Trophoblast cell (in vitro differentiated cells and primary cell): ENCODE measurements around the gene PGA4.
"Not testable (repeated sequence)": the region's sequence is repeated elsewhere in the genome, so short reads cannot be mapped to it uniquely, and the experiment has no call there.

Experiments
- DNase-seq, 2 donors: peaks; one replicate each; pipeline ENCODE4 v3.0.0-alpha.2; 2016
- H2AFZ ChIP-seq: 2 replicates; pipeline ENCODE4 v1.6.1; 2013; ENCODE audit warnings: low read length, moderate library complexity, mild to moderate bottlenecking; ENCODE audit not compliant: insufficient read depth, poor library complexity
- H2AK5ac ChIP-seq: 2 replicates; pipeline ENCODE4 v1.6.1; 2013; ENCODE audit warnings: mild to moderate bottlenecking, low read length
- H2BK120ac ChIP-seq: 2 replicates; pipeline ENCODE4 v1.6.1; 2013; ENCODE audit warnings: low read length, mild to moderate bottlenecking, moderate library complexity; ENCODE audit not compliant: insufficient read depth, poor library complexity
- H2BK12ac ChIP-seq: 2 replicates; pipeline ENCODE4 v1.6.1; 2013; ENCODE audit warnings: mild to moderate bottlenecking, low read length, moderate library complexity
- H2BK5ac ChIP-seq: 2 replicates; pipeline ENCODE4 v1.6.1; 2013; ENCODE audit warnings: low read length, low read depth, moderate library complexity, mild to moderate bottlenecking; ENCODE audit not compliant: poor library complexity
- H3K14ac ChIP-seq: 2 replicates; pipeline ENCODE4 v1.6.1; 2013; ENCODE audit warnings: mild to moderate bottlenecking, low read length
- H3K18ac ChIP-seq: 2 replicates; pipeline ENCODE4 v1.6.1; 2013; ENCODE audit warnings: mild to moderate bottlenecking, low read length
- H3K23ac ChIP-seq: 2 replicates; pipeline ENCODE4 v1.6.1; 2013; ENCODE audit warnings: low read length
- H3K27ac ChIP-seq: 2 replicates; pipeline ENCODE4 v1.5.1; 2013; ENCODE audit warnings: low read depth, mild to moderate bottlenecking, inconsistent platforms, low read length, moderate library complexity
- H3K27me3 ChIP-seq: 2 replicates; pipeline ENCODE4 v1.6.1; 2013; ENCODE audit warnings: inconsistent platforms, mild to moderate bottlenecking, low read length, moderate library complexity; ENCODE audit not compliant: insufficient read depth
- H3K36me3 ChIP-seq, 2 experiments: 1 replicate in 1 of 2; 2 replicates in 1 of 2; pipeline ENCODE4 v1.6.1; 2013; ENCODE audit warnings: low read length in 2 of 2, mild to moderate bottlenecking in 2 of 2, moderate library complexity in 1 of 2; ENCODE audit not compliant: insufficient read depth in 2 of 2, control insufficient read depth in 1 of 2
- H3K4ac ChIP-seq: 2 replicates; pipeline ENCODE4 v1.6.1; 2013; ENCODE audit warnings: low read depth, mild to moderate bottlenecking, low read length, moderate library complexity
- H3K4me1 ChIP-seq, 2 experiments: 1 replicate in 1 of 2; 2 replicates in 1 of 2; pipeline ENCODE4 v1.6.1; 2013; ENCODE audit warnings: low read length in 2 of 2, mild to moderate bottlenecking in 2 of 2, moderate library complexity in 1 of 2; ENCODE audit not compliant: insufficient read depth in 2 of 2, control insufficient read depth in 1 of 2
- H3K4me2 ChIP-seq: 2 replicates; pipeline ENCODE4 v1.6.1; 2013; ENCODE audit warnings: inconsistent platforms, mild to moderate bottlenecking, low read length, moderate library complexity
- H3K4me3 ChIP-seq: 2 replicates; pipeline ENCODE4 v1.5.1; 2013; ENCODE audit warnings: mild to moderate bottlenecking, low read depth, low read length, inconsistent platforms
- H3K79me1 ChIP-seq: one replicate; pipeline ENCODE4 v1.6.1; 2013; ENCODE audit warnings: low read length
- H3K79me2 ChIP-seq: 2 replicates; pipeline ENCODE4 v1.6.1; 2013; ENCODE audit warnings: low read length, mild to moderate bottlenecking; ENCODE audit not compliant: control insufficient read depth, insufficient read depth, poor library complexity
- H3K9ac ChIP-seq: 2 replicates; pipeline ENCODE4 v1.6.1; 2013; ENCODE audit warnings: mild to moderate bottlenecking, low read length
- H3K9me3 ChIP-seq: 2 replicates; pipeline ENCODE4 v1.6.1; 2013; ENCODE audit warnings: low read depth, mild to moderate bottlenecking, control low read depth, inconsistent platforms, low read length; ENCODE audit not compliant: insufficient read depth
- H4K12ac ChIP-seq: 2 replicates; pipeline ENCODE4 v1.6.1; 2013; ENCODE audit warnings: low read depth, mild to moderate bottlenecking, low read length, moderate library complexity
- H4K8ac ChIP-seq: 2 replicates; pipeline ENCODE4 v1.6.1; 2013; ENCODE audit warnings: low read depth, mild to moderate bottlenecking, low read length, moderate library complexity
- H4K91ac ChIP-seq: one replicate; pipeline ENCODE4 v1.6.1; 2013; ENCODE audit warnings: low read depth, mild to moderate bottlenecking, low read length, moderate library complexity
- WGBS: extraction: QIAGEN DNeasy Blood & Tissue Kit; methylation state at CpG from one replicate; pipeline ENCODE4 v1.1.7; 2013; ENCODE audit warnings: missing lambda C conversion rate; ENCODE audit not compliant: insufficient read length, insufficient coverage; ENCODE audit errors: extremely low coverage; 5-methylcytosine and 5-hydroxymethylcytosine counted together

PGA4 gene

DNA sequence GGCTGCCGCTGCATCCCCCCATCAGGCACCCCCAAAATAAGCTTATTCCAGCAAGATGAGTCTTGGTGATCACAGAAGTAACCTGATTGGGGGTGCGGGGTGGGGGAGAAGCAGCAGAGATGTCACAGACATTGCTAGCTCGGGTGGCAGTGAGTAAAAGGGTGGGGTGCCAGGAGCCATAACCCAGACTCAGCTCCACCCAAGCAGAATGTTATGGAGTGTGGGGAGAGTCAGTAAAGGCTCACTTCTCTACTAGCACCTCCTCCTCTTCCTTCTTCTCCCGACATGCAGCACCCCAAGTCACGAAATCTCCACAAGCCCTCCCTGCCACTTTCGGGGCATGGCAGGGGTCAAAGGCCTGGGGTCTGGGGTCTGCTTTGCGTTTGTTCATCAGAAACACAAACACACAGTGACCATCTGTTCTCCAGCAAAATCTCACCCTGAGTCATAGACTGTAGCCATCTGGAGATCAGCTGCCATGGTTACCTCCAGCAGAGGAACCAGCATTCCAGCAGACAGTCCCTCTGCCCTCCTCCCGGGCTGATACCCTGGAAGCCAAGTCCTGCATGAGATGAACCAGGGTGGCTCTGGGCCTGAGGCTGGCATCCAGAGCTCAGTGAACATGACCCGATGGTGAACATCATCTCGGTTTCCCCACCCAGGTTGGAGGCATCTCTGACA, 23.3 kb downstream of the PGA4 start:
- H3K23ac ChIP-seq, H3K27me3 ChIP-seq, H2BK120ac ChIP-seq, H4K8ac ChIP-seq, H3K36me3 ChIP-seq, H3K79me2 ChIP-seq, H3K79me1 ChIP-seq, H3K18ac ChIP-seq, H3K9ac ChIP-seq, H2AK5ac ChIP-seq, H3K4me2 ChIP-seq, H4K12ac ChIP-seq, H3K4ac ChIP-seq, H4K91ac ChIP-seq, H2BK5ac ChIP-seq, H3K14ac ChIP-seq, H2BK12ac ChIP-seq, H3K27ac ChIP-seq, H2AFZ ChIP-seq, H3K4me3 ChIP-seq, DNase-seq, H3K4me1 ChIP-seq, H3K9me3 ChIP-seq: not testable (repeated sequence)
- WGBS = no CpG with 5 or more reads among the region's 10 CpGs

GRCh38 chr11:61248071-61248470, 25.9 kb downstream of the PGA4 start:
- not testable (repeated sequence) for H3K79me2 ChIP-seq, H3K4me3 ChIP-seq, H3K27me3 ChIP-seq, DNase-seq, H3K9me3 ChIP-seq, H4K8ac ChIP-seq, H3K27ac ChIP-seq, H3K23ac ChIP-seq, H3K9ac ChIP-seq, H2BK120ac ChIP-seq, H4K91ac ChIP-seq, H3K79me1 ChIP-seq, H3K14ac ChIP-seq, H3K4me2 ChIP-seq, H3K4me1 ChIP-seq, H2BK5ac ChIP-seq, H3K18ac ChIP-seq, H2AK5ac ChIP-seq, H2AFZ ChIP-seq, H3K36me3 ChIP-seq, H3K4ac ChIP-seq, H4K12ac ChIP-seq, H2BK12ac ChIP-seq
- WGBS = no CpG with 5 or more reads among the region's 9 CpGs

DNA sequence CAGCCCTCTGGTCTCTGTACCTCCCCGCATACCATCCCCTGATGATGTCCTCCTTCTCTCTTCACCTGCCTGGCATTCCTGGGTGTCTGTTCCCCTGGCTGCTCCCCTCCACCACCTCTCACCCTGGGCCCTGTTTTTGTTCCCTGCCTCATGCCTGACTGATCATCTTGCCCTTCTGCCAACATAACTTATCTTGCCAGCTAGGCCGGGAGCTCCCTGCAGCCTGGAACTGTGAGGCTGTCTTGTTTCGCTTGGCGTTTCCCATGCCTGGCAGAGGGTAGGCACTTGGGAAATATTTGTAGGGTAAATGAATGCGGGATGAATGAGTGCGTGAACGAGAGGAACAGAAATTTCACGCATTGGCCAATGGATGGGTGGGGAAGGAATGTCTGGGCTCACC, 27.1 kb downstream of the PGA4 start:
- not testable (repeated sequence) for H3K14ac ChIP-seq, H2AK5ac ChIP-seq, H3K27ac ChIP-seq, H3K79me2 ChIP-seq, H2AFZ ChIP-seq, H3K4me3 ChIP-seq, H3K27me3 ChIP-seq, H4K12ac ChIP-seq, H4K91ac ChIP-seq, H3K9ac ChIP-seq, H4K8ac ChIP-seq, H3K4me1 ChIP-seq, H3K4ac ChIP-seq, H3K18ac ChIP-seq, H3K79me1 ChIP-seq, H3K9me3 ChIP-seq, DNase-seq, H3K4me2 ChIP-seq, H2BK120ac ChIP-seq, H3K23ac ChIP-seq, H2BK5ac ChIP-seq, H2BK12ac ChIP-seq, H3K36me3 ChIP-seq
- 100% methylated on average over 4 of the region's 8 CpGs for WGBS

DNA sequence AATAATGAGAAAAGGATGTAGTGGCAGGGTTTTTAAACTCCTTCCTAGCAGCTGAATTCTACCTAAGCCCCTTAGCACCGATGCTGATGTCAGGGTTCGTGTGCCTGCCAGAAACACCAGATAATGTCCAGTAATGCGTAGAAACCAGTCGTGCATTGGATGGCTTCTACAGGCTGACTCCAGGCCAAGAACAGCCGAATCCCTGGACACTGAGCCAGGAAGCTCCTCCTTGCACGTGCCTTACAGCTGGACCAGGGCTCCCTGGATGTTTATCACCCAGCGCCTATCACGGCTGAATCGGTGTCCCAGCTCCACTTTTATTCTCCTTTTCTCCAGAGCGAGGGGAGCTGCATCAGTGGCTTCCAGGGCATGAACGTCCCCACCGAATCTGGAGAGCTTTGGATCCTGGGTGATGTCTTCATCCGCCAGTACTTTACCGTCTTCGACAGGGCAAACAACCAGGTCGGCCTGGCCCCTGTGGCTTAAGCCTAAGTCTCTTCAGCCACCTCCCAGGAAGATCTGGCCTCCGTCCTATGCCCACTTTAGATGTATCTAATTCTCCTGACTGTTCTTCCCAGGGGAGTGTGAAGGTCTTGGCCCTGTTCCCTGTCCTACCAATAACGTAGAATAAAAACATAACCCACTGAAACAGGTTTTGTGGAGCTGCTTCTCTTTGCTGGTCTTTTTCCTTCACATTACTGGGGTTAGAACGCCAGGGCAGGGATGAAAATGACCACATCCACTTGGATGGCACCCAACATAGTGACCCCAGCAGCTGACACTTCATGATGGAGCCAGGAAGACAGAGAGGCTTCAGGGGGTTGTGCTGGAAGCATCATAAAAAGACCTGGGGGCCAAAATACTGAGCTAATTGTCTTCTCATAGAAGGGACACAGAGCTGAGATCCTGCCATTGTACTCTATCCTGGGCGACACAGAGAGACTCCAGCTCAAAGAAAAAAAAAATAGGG, 28.9 kb downstream of the PGA4 start:
- not testable (repeated sequence) for H3K4me2 ChIP-seq, H3K4ac ChIP-seq, H3K79me2 ChIP-seq, H3K36me3 ChIP-seq, H3K14ac ChIP-seq, H3K27me3 ChIP-seq, H2BK12ac ChIP-seq, H4K91ac ChIP-seq, H2AFZ ChIP-seq, H4K8ac ChIP-seq, DNase-seq, H4K12ac ChIP-seq, H3K23ac ChIP-seq, H3K9me3 ChIP-seq, H3K4me3 ChIP-seq, H3K4me1 ChIP-seq, H3K18ac ChIP-seq, H3K9ac ChIP-seq, H2AK5ac ChIP-seq, H3K27ac ChIP-seq, H2BK120ac ChIP-seq, H2BK5ac ChIP-seq, H3K79me1 ChIP-seq
- WGBS = no CpG with 5 or more reads among the region's 20 CpGs
